Activated T-helper 17 cell treated with anti-CD3 and anti-CD28 coated beads, Interleukin-2, amount 50 U/mL, for 72 hours (primary cell): Measurements from ENCODE around the gene CD53. TPM values are rescaled to one million over a fixed set of nuclear protein-coding genes. Genes with fewer than 3 reads are reported as not detected.

Source experiments
- ATAC-seq: fragments of 150-1000 bp; cut with Tn5 transposase; replicated peaks from 2 replicates; pipeline ENCODE4 v1.10.0; 2021; ENCODE audit warnings: mild to moderate bottlenecking, moderate library complexity
- H3K27ac Mint-ChIP-seq: one replicate; pipeline ENCODE4 v1.8.0; 2022; ENCODE audit warnings: mixed read lengths
- H3K27me3 Mint-ChIP-seq: one replicate; pipeline ENCODE4 v1.8.0; 2022; ENCODE audit warnings: mixed read lengths
- H3K36me3 Mint-ChIP-seq: one replicate; pipeline ENCODE4 v1.8.0; 2022; ENCODE audit warnings: low read depth, mild to moderate bottlenecking, mixed read lengths
- H3K4me1 Mint-ChIP-seq: one replicate; pipeline ENCODE4 v1.8.0; 2022; ENCODE audit warnings: mixed read lengths
- H3K4me3 Mint-ChIP-seq: one replicate; pipeline ENCODE4 v1.8.0; 2022; ENCODE audit warnings: mild to moderate bottlenecking, mixed read lengths
- H3K9me3 Mint-ChIP-seq: one replicate; pipeline ENCODE4 v1.8.0; 2022; ENCODE audit warnings: mixed read lengths
- total RNA-seq, 2 donors: library from RNA; stranded (reverse); gene quantifications; one replicate each; pipeline ENCODE4 v1.2.3, GENCODE V29; 2022

The CD53 gene
- total RNA-seq, 2 donors from 2014 or later: 315 to 427 TPM

DNA sequence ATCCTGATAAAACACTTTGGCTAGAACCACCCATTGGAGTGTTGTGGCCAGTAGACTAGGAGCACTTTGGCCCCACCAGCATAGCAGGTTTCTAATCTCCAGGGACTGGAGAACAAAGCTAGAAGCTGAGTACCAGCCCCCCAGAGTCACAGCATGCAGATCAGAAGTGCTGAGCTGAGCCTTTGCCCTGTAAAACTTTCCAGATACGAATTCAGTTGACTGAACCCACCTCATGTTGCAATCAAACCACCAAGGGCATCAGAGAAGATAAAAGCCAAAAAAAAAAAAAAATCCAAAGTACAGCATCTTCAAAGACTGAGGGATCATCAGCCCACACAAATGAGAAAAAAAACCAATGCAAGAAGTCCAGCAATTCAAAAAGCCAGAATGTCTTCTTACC is 8.7 kb upstream of the CD53 start:
- Mint-ChIP-seq H3K27ac (peak overlapping the region; percentile 32), H3K36me3 (no peaks in the 10 kb centered on the region), H3K27me3 (no peaks in the 10 kb centered on the region), H3K4me3 (no peak overlapping the region), H3K4me1 (peaks cover 12% of the 10 kb centered on the region), H3K9me3 (peaks cover 21% of the 10 kb centered on the region)
- no peak for ATAC-seq

- ATAC-seq: no peak
- H3K36me3 Mint-ChIP-seq: peaks cover 32% of the 10 kb centered on the region
- no peaks in the 10 kb centered on the region for H3K27me3 Mint-ChIP-seq
- H3K9me3 Mint-ChIP-seq: peaks cover 6% of the 10 kb centered on the region
- peaks cover 16% of the 10 kb centered on the region for H3K4me1 Mint-ChIP-seq
- H3K27ac Mint-ChIP-seq: peak overlapping the region; percentile 92
- peak overlapping the region; percentile 93 for H3K4me3 Mint-ChIP-seq
Measured at GRCh38 chr1:110870721-110871388, 2.1 kb upstream of the CD53 start.

DNA sequence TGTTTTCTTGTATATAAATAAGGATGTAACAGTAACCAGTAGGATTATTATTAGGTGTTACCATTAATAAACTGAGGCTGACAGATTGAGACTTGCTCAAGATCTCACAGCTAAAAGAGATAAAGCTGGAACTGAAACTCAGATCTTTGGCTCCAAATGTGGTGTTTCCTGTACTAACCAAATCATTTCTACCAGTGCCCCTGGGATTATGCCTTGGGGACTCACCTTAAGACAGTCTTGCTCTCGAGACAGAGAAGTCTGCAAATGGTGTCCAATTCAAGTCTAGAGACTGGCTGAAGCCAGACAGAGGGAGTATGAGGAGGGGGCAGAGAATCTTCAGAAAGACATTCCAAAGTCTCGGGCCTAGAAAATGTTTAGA is 593 bp upstream of the CD53 start:
- no peak for ATAC-seq
- H3K27me3 Mint-ChIP-seq: no peaks in the 10 kb centered on the region
- H3K9me3 Mint-ChIP-seq: peaks cover 5% of the 10 kb centered on the region
- H3K4me1 Mint-ChIP-seq: peaks cover 16% of the 10 kb centered on the region
- peaks cover 47% of the 10 kb centered on the region for H3K36me3 Mint-ChIP-seq
- H3K27ac Mint-ChIP-seq: peak overlapping the region; percentile 92
- H3K4me3 Mint-ChIP-seq: peak overlapping the region; percentile 93

- H3K36me3 Mint-ChIP-seq: peaks cover 62% of the 10 kb centered on the region
- ATAC-seq: no peak
- H3K27ac Mint-ChIP-seq: peak overlapping the region; percentile 92
- peaks cover 5% of the 10 kb centered on the region for H3K9me3 Mint-ChIP-seq
- H3K4me3 Mint-ChIP-seq: peak overlapping the region; percentile 93
- no peaks in the 10 kb centered on the region for H3K27me3 Mint-ChIP-seq
- peaks cover 16% of the 10 kb centered on the region for H3K4me1 Mint-ChIP-seq
Measured at GRCh38 chr1:110873856-110874255, 908 bp downstream of the CD53 start.

DNA sequence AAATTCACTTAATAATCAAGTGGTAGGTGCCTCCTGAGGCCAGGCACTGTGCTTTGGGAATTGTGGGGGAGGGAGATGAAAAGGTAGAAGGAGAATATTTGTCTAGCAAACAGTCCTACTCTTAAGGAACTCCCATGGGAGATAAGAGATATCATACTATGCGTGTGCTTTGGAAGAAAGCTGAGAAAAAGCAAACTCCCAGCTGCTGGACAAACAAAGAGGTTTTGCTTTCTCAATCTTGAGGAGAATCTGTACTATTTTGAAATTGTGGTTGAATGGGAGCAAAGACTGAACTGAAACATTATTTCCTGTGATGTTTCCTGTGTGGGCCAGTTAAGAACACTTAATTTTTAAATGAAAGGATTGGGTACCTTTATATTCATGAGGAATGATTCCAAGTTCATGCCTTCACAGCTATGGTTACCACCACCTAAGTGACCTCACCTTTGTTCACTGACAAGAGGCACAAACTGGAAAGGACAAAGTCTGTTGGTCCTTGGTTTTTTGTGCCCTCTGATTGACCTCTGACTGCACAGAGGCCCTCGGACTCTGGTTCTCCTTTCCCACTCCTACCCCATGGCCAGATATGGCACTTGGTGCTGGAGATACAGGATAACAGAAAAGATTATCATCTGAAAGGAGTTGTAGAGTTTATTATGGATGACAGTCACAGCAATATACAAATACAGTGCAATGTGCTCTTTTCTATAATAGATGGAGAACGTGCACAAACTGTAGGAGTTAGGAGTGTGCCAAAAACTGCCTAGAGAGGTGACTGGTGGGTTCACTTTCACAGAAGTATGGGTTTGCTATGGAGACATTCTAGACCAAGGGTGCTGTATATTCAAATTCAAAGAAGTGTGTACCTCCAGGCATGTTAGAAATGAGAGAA is 1.6 kb downstream of the CD53 start:
- Mint-ChIP-seq H3K4me1 (peaks cover 16% of the 10 kb centered on the region), H3K27me3 (no peaks in the 10 kb centered on the region), H3K27ac (peak overlapping the region; percentile 92), H3K9me3 (peaks cover 5% of the 10 kb centered on the region), H3K36me3 (peaks cover 70% of the 10 kb centered on the region), H3K4me3 (peak overlapping the region; percentile 93)
- peak; percentile 18 for ATAC-seq

DNA sequence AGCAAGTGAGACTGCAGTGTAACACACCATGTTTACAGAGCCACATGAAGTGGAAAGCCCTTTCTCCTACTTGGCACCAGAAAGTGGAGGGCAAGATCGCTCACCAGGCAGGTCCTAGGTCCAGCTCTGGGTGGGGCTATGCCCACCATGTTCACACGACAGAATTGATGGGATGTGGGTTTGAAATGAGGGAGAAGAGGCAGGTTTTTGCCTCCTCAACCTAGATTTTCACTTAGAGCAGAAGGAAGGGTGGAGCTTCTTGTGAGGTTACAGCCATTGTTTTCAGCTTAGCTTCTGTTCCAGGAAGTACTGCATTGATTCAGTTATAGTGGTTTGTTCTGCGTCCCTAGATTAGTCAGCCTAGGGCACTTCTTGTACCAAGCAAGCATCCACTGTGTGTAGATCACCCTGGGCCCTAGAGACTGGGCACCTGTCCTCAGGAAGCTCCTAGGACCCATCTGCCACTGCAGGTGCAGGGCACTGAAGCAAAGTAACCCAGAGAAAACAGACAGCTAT is 2.3 kb downstream of the CD53 start:
- H3K4me1 Mint-ChIP-seq: peaks cover 20% of the 10 kb centered on the region
- ATAC-seq: peak; percentile 76
- H3K27ac Mint-ChIP-seq: peak overlapping the region; percentile 92
- peak overlapping the region; percentile 93 for H3K4me3 Mint-ChIP-seq
- H3K36me3 Mint-ChIP-seq: peaks cover 77% of the 10 kb centered on the region
- peaks cover 5% of the 10 kb centered on the region for H3K9me3 Mint-ChIP-seq
- H3K27me3 Mint-ChIP-seq: no peaks in the 10 kb centered on the region

DNA sequence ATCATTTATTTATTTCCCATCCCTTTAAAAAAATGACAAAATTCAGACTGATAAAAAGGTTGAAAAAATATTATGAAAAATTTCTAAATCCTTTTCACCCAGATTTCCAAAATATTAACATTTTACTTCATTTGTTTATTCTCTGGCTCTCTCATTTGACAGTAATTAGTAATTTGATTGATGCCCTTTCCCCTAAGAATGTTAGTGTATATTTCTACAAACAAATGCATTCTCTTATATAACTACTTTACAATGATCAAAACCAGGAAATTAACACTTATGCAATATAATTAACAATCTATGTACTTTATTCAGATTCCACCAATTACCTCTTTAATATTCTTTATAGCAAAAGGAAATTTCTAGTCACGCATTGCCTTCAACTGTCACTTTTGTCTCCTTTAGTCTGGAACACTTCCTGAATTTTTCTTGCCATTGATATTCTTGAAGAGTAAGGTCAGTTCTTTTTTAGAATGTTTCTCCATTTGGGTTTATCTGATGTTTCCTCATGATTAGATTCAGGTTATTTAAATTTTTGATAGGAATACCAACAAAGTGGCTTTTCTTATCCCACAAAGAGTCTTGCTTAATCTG is 3.9 kb downstream of the CD53 start:
- H3K27ac Mint-ChIP-seq: peak overlapping the region; percentile 92
- ATAC-seq: no peak
- H3K9me3 Mint-ChIP-seq: no peaks in the 10 kb centered on the region
- peak overlapping the region; percentile 93 for H3K4me3 Mint-ChIP-seq
- peaks cover 22% of the 10 kb centered on the region for H3K4me1 Mint-ChIP-seq
- no peaks in the 10 kb centered on the region for H3K27me3 Mint-ChIP-seq
- peaks cover 92% of the 10 kb centered on the region for H3K36me3 Mint-ChIP-seq

DNA sequence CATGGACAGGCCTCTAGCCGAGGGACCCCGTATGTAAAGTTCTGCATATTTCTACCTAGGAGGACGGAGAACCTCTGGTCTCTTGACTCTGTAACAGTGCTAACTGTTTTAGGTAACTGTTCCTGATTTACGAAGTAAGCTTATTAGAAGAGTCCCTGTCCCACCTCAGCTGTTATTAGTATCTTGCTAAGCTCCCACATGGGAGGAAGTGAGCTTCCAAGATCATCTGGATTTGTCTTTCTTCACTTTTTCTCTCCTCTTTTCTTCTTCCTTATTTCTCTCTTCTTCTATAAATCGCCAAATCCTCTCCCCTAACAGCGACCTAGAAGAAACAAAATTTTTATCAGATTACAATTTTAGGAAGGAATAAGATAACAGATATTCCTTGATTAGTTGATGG is 4.4 kb downstream of the CD53 start:
- Mint-ChIP-seq H3K9me3 (no peaks in the 10 kb centered on the region), H3K4me3 (peak overlapping the region; percentile 93), H3K36me3 (peaks cover 98% of the 10 kb centered on the region), H3K27me3 (no peaks in the 10 kb centered on the region), H3K27ac (peak overlapping the region; percentile 92), H3K4me1 (peaks cover 23% of the 10 kb centered on the region)
- no peak for ATAC-seq

- no peaks in the 10 kb centered on the region for H3K27me3 Mint-ChIP-seq
- H3K4me1 Mint-ChIP-seq: peaks cover 22% of the 10 kb centered on the region
- peaks cover 100% of the 10 kb centered on the region for H3K36me3 Mint-ChIP-seq
- H3K4me3 Mint-ChIP-seq: peak overlapping the region; percentile 93
- no peak for ATAC-seq
- H3K27ac Mint-ChIP-seq: peak overlapping the region; percentile 92
- H3K9me3 Mint-ChIP-seq: no peaks in the 10 kb centered on the region
Measured at GRCh38 chr1:110877776-110878175, 4.8 kb downstream of the CD53 start.

DNA sequence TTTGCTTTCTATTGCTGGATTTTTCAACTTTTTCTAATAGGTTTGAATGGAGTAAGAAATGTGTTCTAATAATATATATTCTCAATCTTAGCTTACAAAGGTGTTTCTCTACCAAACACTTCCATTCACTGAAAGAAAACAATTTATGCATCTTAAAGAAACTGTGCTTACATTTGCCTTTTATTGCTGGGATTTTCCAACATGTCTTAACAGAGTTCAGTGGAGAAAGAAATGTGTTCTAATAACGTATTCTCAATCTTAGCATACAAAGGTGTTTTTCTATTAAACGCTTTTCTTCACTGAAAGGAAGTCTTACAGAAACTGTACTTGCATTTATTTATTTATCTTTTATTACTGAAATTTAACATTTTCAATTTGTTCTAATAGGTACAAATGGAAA is 5.6 kb downstream of the CD53 start:
- Mint-ChIP-seq H3K27me3 (no peaks in the 10 kb centered on the region), H3K4me3 (peak overlapping the region; percentile 93), H3K4me1 (peaks cover 27% of the 10 kb centered on the region), H3K27ac (peak overlapping the region; percentile 92), H3K36me3 (peaks cover 100% of the 10 kb centered on the region), H3K9me3 (no peaks in the 10 kb centered on the region)
- no peak for ATAC-seq

DNA sequence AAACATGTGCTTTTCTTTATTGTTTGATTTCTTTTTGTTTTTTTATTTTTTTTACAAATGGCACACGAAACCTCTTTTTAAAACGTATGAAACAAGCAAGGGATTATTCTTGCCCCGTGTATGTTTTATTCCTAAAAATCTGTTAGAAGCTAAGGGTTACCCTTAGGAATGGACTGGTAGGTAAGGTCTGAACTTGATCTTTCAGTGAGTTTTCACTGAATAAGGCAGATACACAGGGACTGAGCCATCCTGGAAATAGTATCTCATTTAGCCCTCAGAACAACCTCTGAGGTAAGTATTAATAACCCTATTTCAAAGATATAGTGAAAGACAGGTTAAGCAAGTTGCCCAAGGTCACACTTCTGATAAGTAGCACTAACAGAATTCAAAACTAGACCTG is 6.0 kb downstream of the CD53 start:
- Mint-ChIP-seq H3K4me3 (peak overlapping the region; percentile 93), H3K27ac (peak overlapping the region; percentile 92), H3K36me3 (peaks cover 100% of the 10 kb centered on the region), H3K9me3 (no peaks in the 10 kb centered on the region), H3K4me1 (peaks cover 31% of the 10 kb centered on the region), H3K27me3 (no peaks in the 10 kb centered on the region)
- no peak for ATAC-seq

GRCh38 chr1:110879758-110880606 is 7.0 kb downstream of the CD53 start:
- H3K4me3 Mint-ChIP-seq: peak overlapping the region; percentile 93
- H3K36me3 Mint-ChIP-seq: peaks cover 100% of the 10 kb centered on the region

DNA sequence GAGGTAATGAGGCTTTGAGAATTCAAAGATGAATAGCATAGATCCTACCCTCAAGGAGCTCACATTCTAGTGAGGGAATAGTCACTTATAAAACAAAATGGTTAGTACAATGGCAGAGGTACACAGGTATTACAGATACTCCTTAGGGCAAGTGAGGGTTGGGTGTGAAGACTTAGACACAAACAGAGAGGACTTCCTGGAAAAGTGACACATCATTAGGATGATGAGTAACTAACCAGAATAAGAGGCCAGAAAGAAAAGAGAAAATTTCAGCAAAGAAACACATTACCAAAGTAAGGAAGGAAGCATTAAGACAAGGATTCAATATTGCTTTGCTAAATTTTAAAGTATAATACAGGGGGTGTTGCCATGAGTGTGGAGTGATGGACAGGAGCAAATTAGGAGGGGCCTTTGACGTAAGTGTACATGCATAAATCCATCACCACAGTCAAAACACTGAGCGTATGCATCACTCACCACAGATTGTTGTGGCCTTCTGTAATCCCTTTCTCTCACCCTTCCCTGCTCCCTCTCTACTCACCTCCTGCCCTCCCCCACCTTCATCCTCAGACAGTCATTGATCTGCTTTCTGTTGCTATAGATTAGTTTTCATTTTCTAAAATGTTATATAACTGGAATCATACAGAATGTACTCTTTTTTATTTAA is 7.9 kb downstream of the CD53 start:
- Mint-ChIP-seq H3K4me1 (peaks cover 42% of the 10 kb centered on the region), H3K27me3 (no peaks in the 10 kb centered on the region), H3K4me3 (peak overlapping the region; percentile 93), H3K27ac (peak overlapping the region; percentile 92), H3K36me3 (peaks cover 98% of the 10 kb centered on the region), H3K9me3 (no peaks in the 10 kb centered on the region)
- peak; percentile 78 for ATAC-seq

More at GRCh38 chr1:110879758-110880606, 7.0 kb downstream of the CD53 start:
- peaks cover 41% of the 10 kb centered on the region for H3K4me1 Mint-ChIP-seq
- peak; percentile 70 for ATAC-seq
- no peaks in the 10 kb centered on the region for H3K9me3 Mint-ChIP-seq
- H3K27me3 Mint-ChIP-seq: no peaks in the 10 kb centered on the region
- H3K27ac Mint-ChIP-seq: peak overlapping the region; percentile 92
